Cardiac septum (tissue), 1 donor: ENCODE results near the gene DHTKD1. TPM values are rescaled to one million over a fixed set of nuclear protein-coding genes. Genes with fewer than 3 reads are reported as not detected.

ENCODE experiments used
- microRNA-seq: library from miRNA; unstranded; fragments of <30 nt; microRNA quantifications from one replicate; pipeline ENCODE4 v1.2.0, GENCODE V29; 2020
- total RNA-seq: library from RNA; stranded (reverse); fragmentation: NEBNext Ultra II Directional; extraction: Animal tissue kit (Norgen Biotek cat#: 25700); gene quantifications from one replicate; pipeline ENCODE4 v1.2.1, GENCODE V29; 2021
- donor health status: DM: no; HTN: no; CAD: no.

The DHTKD1 gene
- total RNA-seq, 1 donor from 2014 or later: 25.0 TPM

Small RNA genes lying within 50 kb of the gene (microRNA-seq; reads per million reads assigned to microRNA genes)
- not detected for gene MIR548AK

Other genes starting within 250 kb of the DHTKD1 start
- gene PROSER2, start 245.6 kb upstream of the DHTKD1 start, total RNA-seq: 1.3 TPM
- 15.2 TPM for gene UPF2, start 26.1 kb upstream of the DHTKD1 start, total RNA-seq
- 14.5 TPM for gene SEC61A2, start 60.7 kb downstream of the DHTKD1 start, total RNA-seq
- 10.5 TPM for gene NUDT5, start 126.9 kb downstream of the DHTKD1 start, total RNA-seq
- gene CDC123, start 127.2 kb downstream of the DHTKD1 start, total RNA-seq: 44.2 TPM